HCT116 (cell line): ENCODE data around the gene CBFA2T2. TPM values are rescaled to one million over a fixed set of nuclear protein-coding genes. Genes with fewer than 3 reads are reported as not detected.
"Not testable (repeated sequence)": the region's sequence is repeated elsewhere in the genome, so short reads cannot be mapped to it uniquely, and the experiment has no call there.

ENCODE experiments used
- ATAC-seq: fragments of 200-7000 bp; cut with Tn5 transposase; 2 replicates; pipeline ENCODE4 v1.9.1; 2020; ENCODE audit warnings: mild to moderate bottlenecking, moderate library complexity
- BruUV-seq: library from RNA; stranded (reverse); fragments of 400-500 nt; replicated peaks from 2 replicates; lab custom pipeline; 2021; lab: Mats Ljungman, UMichigan
- CTCF ChIA-PET: fragments of 300-600 bp; sonication (Branson Sonifier 250); formaldehyde crosslinking; loops from one replicate; lab custom pipeline; 2021; ENCODE audit warnings: antibody characterized with exemption; lab: Charles Lee
- POLR2A ChIA-PET: fragments of 300-600, 350-600 bp; sonication (Branson Sonifier 250); formaldehyde crosslinking; loops from one replicate; lab custom pipeline; 2021; ENCODE audit warnings: antibody characterized with exemption; lab: Charles Lee
- RAD21 ChIA-PET, 2 experiments: fragments of 300-600 bp; sonication (Branson Sonifier 250); formaldehyde crosslinking; loops; one replicate each; lab custom pipeline; 2023; ENCODE audit warnings: low total read pairs in 2 of 2; ENCODE audit not compliant: uncharacterized antibody in 2 of 2, unreplicated experiment in 2 of 2, low non-redundant PET in 1 of 2; lab: Charles Lee
- DNase-seq: peaks from one replicate; pipeline ENCODE4 v3.0.0-alpha.2; 2010; ENCODE audit warnings: low read depth, low spot score
- H2AFZ ChIP-seq: fragments of 200-600 bp; shearing (Covaris generic), sonication (generic); 2 replicates; pipeline ENCODE4 v1.6.1; 2017; ENCODE audit warnings: low read depth, mixed run types, mixed read lengths, antibody characterized with exemption, low read length; ENCODE audit not compliant: poor library complexity, severe bottlenecking
- H3K27ac ChIP-seq: 2 replicates; pipeline ENCODE4 v1.5.1; 2012; ENCODE audit warnings: low read depth, low read length
- H3K27me3 ChIP-seq: fragments of 200-600 bp; sonication (generic); 2 replicates; pipeline ENCODE4 v1.6.1; 2016; ENCODE audit warnings: mixed run types, low read length, mixed read lengths; ENCODE audit not compliant: insufficient read depth
- H3K36me3 ChIP-seq, 2 experiments: fragments of 200-500 bp in 1 of 2; fragments of 200-600 bp in 1 of 2; sonication (Bioruptor generic) in 1 of 2; sonication (generic) in 1 of 2; 2 replicates each; pipeline versions ENCODE4 v1.5.1 to v1.6.1; 2014 to 2016; ENCODE audit warnings: low read length in 2 of 2, inconsistent platforms in 1 of 2, mixed read lengths in 1 of 2, mixed run types in 1 of 2; ENCODE audit not compliant: insufficient read depth in 2 of 2, control insufficient read depth in 1 of 2
- H3K4me1 ChIP-seq, 2 experiments: fragments of 200-600 bp in 1 of 2; sonication (generic) in 1 of 2; 2 replicates each; pipeline versions ENCODE4 v1.5.1 to v1.6.1; 2012 to 2017; ENCODE audit warnings: low read length in 2 of 2, inconsistent platforms in 1 of 2, mild to moderate bottlenecking in 1 of 2, mixed read lengths in 1 of 2, mixed run types in 1 of 2, moderate library complexity in 1 of 2; ENCODE audit not compliant: insufficient read depth in 2 of 2, control insufficient read depth in 1 of 2
- H3K4me2 ChIP-seq: fragments of 200-600 bp; sonication (generic); 2 replicates; pipeline ENCODE4 v1.6.1; 2017; ENCODE audit warnings: mixed run types, low read length, mixed read lengths
- H3K4me3 ChIP-seq, 2 experiments: fragments of 200-600 bp in 1 of 2; sonication (generic) in 1 of 2; replicated peaks in 1 of 2; 2 replicates each; pipeline ENCODE4 v1.5.1; 2011 to 2016; ENCODE audit warnings: low read length in 2 of 2, control low read depth in 1 of 2, low read depth in 1 of 2, mild to moderate bottlenecking in 1 of 2, mixed read lengths in 1 of 2, mixed run types in 1 of 2
- H3K79me2 ChIP-seq: fragments of 200-600 bp; sonication (generic); 2 replicates; pipeline ENCODE4 v1.6.1; 2017; ENCODE audit warnings: mild to moderate bottlenecking, mixed run types, low read length, moderate library complexity, mixed read lengths; ENCODE audit not compliant: insufficient read depth
- H3K9ac ChIP-seq: fragments of 200-600 bp; sonication (generic); 2 replicates; pipeline ENCODE4 v1.6.1; 2016; ENCODE audit warnings: low read length, mixed read lengths
- H3K9me2 ChIP-seq: fragments of 200-600 bp; sonication (generic), shearing (Covaris generic); 2 replicates; pipeline ENCODE4 v1.6.1; 2017; ENCODE audit warnings: mixed run types, mild to moderate bottlenecking, moderate library complexity; ENCODE audit not compliant: insufficient read depth
- H3K9me3 ChIP-seq, 2 experiments: fragments of 200-500 bp in 1 of 2; fragments of 200-600 bp in 1 of 2; sonication (Bioruptor generic) in 1 of 2; sonication (generic) in 1 of 2; 2 replicates each; pipeline ENCODE4 v1.6.1; 2014 to 2017; ENCODE audit warnings: low read length in 2 of 2, mixed read lengths in 2 of 2, inconsistent platforms in 1 of 2, low read depth in 1 of 2, mild to moderate bottlenecking in 1 of 2, mixed run types in 1 of 2, moderate library complexity in 1 of 2; ENCODE audit not compliant: control insufficient read depth in 1 of 2, insufficient read depth in 1 of 2
- H4K20me1 ChIP-seq: fragments of 200-600 bp; sonication (generic), shearing (Covaris generic); 2 replicates; pipeline ENCODE4 v1.6.1; 2017; ENCODE audit warnings: mixed run types, mild to moderate bottlenecking, moderate library complexity; ENCODE audit not compliant: insufficient read depth
- CBX3 ChIP-seq: IDR thresholded peaks from 2 replicates; pipeline ENCODE4 v1.6.1; 2012; ENCODE audit warnings: low read depth
- ELF1 ChIP-seq: IDR thresholded peaks from 2 replicates; pipeline ENCODE4 v1.6.1; 2012; ENCODE audit warnings: low read depth, borderline replicate concordance
- EZH2 ChIP-seq: fragments of 200-600 bp; sonication (generic); IDR thresholded peaks from 2 replicates; pipeline ENCODE4 v1.6.1; 2017; ENCODE audit warnings: antibody characterized with exemption, mixed run types
- FOSL1 ChIP-seq: IDR thresholded peaks from 2 replicates; pipeline ENCODE4 v1.6.1; 2012; ENCODE audit warnings: low read depth
- POLR2A ChIP-seq: IDR thresholded peaks from 2 replicates; pipeline ENCODE4 v1.7.0; 2011; ENCODE audit warnings: borderline replicate concordance; ENCODE audit not compliant: insufficient read depth, insufficient read length; ENCODE audit errors: extremely low read depth
- ZFX ChIP-seq: fragments of 450-650 bp; IDR thresholded peaks from 2 replicates; pipeline ENCODE4 v1.6.1; 2017
- intact Hi-C: fragments of 100-400 bp; cut with micrococcal nuclease; formaldehyde crosslinking; loops from 2 replicates; pipeline ENCODE4 v1.10.0; 2022
- total RNA-seq: library from RNA; stranded (reverse); gene quantifications from one replicate; pipeline ENCODE4 v1.2.1, GENCODE V29; 2021; ENCODE audit not compliant: unreplicated experiment
- TF ChIP-seq, protein P1 (sequence below), 3 experiments: fragments of 200-600 bp in 1 of 3; sonication (generic) in 1 of 3; IDR thresholded peaks in 2 of 3; conservative IDR thresholded peaks in 1 of 3; 2 replicates each; pipeline ENCODE4 v1.5.1; 2012 to 2017; ENCODE audit warnings: low read depth in 2 of 3, low read length in 2 of 3, antibody characterized with exemption in 1 of 3, borderline replicate concordance in 1 of 3, control low read depth in 1 of 3, mild to moderate bottlenecking in 1 of 3, mixed read lengths in 1 of 3, mixed run types in 1 of 3, moderate library complexity in 1 of 3; ENCODE audit not compliant: insufficient read depth in 1 of 3
- TF ChIP-seq, protein P2 (sequence below): IDR thresholded peaks from 2 replicates; pipeline ENCODE4 v1.6.1; 2012; ENCODE audit warnings: low read depth
- TF ChIP-seq, protein P3 (sequence below): IDR thresholded peaks from 2 replicates; pipeline ENCODE4 v1.6.1; 2011; ENCODE audit warnings: mild to moderate bottlenecking, low read length, moderate library complexity; ENCODE audit not compliant: insufficient replicate concordance; ENCODE audit errors: extremely low read depth

Gene CBFA2T2
- total RNA-seq, 1 experiment from 2014 or later: 8.0 TPM

DNA sequence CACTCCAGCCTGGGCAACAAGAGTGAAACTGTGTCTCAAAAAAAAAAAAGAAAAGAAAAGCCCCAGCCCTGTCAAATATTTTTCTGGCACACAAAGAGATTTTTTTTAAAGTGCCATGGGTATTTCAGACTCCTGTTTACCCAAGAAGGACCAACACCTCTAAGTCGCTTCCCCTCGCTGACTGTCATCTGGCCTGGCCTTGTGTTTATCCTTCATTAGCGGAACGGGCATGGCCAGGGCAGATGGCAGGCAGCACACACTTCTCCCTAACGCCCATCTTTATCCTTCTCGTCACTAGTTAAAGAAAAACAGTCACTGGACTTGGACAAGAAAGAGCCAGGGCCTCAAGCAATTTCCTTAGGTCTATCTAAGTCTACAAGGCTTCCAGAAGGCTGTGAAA lies 7.3 kb upstream of the CBFA2T2 start:
- Histone ChIP-seq H3K9me2 (no peaks in the 10 kb centered on the region), H3K9ac (no peak overlapping the region), H3K27ac (no peak overlapping the region), H3K36me3 (no peaks in the 10 kb centered on the region), H2AFZ (no peak overlapping the region), H3K27me3 (no peaks in the 10 kb centered on the region), H3K79me2 (no peaks in the 10 kb centered on the region), H3K9me3 (no peaks in the 10 kb centered on the region), H3K4me1 (no peaks in the 10 kb centered on the region), H3K4me3 (no peak overlapping the region), H3K4me2 (no peak overlapping the region), H4K20me1 (no peaks in the 10 kb centered on the region)
- ATAC-seq (no peak), DNase-seq (no peak)
- POLR2A ChIA-PET: no interaction called here
- CTCF ChIA-PET: no interaction called here
- BruUV-seq: no TSS peak
- RAD21 ChIA-PET: no interaction called here
- TF ChIP-seq EZH2: no peak
- TF ChIP-seq FOSL1: no peak
- TF ChIP-seq ELF1: no peak
- TF ChIP-seq CBX3: no peak
- no peak for TF ChIP-seq ZFX
- TF ChIP-seq, protein P1, sequence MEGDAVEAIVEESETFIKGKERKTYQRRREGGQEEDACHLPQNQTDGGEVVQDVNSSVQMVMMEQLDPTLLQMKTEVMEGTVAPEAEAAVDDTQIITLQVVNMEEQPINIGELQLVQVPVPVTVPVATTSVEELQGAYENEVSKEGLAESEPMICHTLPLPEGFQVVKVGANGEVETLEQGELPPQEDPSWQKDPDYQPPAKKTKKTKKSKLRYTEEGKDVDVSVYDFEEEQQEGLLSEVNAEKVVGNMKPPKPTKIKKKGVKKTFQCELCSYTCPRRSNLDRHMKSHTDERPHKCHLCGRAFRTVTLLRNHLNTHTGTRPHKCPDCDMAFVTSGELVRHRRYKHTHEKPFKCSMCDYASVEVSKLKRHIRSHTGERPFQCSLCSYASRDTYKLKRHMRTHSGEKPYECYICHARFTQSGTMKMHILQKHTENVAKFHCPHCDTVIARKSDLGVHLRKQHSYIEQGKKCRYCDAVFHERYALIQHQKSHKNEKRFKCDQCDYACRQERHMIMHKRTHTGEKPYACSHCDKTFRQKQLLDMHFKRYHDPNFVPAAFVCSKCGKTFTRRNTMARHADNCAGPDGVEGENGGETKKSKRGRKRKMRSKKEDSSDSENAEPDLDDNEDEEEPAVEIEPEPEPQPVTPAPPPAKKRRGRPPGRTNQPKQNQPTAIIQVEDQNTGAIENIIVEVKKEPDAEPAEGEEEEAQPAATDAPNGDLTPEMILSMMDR (IDR thresholded peaks at IDR 0.05 in 2 of 3, conservative IDR thresholded peaks at IDR 0.05 in 1 of 3; ENCODE audit: borderline replicate concordance in 1 of 3, insufficient read depth in 1 of 3, low read depth in 2 of 3, low read length in 2 of 3): no peak
- TF ChIP-seq POLR2A: no peak
- TF ChIP-seq, protein P2, sequence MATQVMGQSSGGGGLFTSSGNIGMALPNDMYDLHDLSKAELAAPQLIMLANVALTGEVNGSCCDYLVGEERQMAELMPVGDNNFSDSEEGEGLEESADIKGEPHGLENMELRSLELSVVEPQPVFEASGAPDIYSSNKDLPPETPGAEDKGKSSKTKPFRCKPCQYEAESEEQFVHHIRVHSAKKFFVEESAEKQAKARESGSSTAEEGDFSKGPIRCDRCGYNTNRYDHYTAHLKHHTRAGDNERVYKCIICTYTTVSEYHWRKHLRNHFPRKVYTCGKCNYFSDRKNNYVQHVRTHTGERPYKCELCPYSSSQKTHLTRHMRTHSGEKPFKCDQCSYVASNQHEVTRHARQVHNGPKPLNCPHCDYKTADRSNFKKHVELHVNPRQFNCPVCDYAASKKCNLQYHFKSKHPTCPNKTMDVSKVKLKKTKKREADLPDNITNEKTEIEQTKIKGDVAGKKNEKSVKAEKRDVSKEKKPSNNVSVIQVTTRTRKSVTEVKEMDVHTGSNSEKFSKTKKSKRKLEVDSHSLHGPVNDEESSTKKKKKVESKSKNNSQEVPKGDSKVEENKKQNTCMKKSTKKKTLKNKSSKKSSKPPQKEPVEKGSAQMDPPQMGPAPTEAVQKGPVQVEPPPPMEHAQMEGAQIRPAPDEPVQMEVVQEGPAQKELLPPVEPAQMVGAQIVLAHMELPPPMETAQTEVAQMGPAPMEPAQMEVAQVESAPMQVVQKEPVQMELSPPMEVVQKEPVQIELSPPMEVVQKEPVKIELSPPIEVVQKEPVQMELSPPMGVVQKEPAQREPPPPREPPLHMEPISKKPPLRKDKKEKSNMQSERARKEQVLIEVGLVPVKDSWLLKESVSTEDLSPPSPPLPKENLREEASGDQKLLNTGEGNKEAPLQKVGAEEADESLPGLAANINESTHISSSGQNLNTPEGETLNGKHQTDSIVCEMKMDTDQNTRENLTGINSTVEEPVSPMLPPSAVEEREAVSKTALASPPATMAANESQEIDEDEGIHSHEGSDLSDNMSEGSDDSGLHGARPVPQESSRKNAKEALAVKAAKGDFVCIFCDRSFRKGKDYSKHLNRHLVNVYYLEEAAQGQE: no peak
- TF ChIP-seq, protein P3, sequence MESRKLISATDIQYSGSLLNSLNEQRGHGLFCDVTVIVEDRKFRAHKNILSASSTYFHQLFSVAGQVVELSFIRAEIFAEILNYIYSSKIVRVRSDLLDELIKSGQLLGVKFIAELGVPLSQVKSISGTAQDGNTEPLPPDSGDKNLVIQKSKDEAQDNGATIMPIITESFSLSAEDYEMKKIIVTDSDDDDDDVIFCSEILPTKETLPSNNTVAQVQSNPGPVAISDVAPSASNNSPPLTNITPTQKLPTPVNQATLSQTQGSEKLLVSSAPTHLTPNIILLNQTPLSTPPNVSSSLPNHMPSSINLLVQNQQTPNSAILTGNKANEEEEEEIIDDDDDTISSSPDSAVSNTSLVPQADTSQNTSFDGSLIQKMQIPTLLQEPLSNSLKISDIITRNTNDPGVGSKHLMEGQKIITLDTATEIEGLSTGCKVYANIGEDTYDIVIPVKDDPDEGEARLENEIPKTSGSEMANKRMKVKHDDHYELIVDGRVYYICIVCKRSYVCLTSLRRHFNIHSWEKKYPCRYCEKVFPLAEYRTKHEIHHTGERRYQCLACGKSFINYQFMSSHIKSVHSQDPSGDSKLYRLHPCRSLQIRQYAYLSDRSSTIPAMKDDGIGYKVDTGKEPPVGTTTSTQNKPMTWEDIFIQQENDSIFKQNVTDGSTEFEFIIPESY: no peak
- intact Hi-C loops: no loop called here

DNA sequence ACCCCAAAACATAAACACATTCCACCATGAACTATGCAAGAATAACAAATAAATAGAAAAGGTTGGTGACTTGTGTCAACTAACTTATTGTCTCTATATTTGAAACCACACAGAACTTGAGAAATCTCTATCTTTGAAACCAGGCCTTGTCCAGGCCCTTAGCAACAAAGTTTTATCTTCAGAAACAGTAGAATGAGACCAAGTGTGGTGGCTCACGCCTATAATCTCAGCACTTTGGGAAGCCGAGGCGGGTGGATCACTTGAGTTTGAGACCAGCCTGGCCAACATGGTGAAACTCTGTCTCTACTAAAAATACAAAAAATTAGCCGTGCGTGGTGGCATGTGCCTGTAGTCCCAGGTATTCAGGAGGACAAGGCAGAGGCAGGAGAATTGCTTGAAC lies 6.7 kb upstream of the CBFA2T2 start:
- CTCF ChIA-PET, RAD21 ChIA-PET, ATAC-seq, H2AFZ ChIP-seq, H3K4me1 ChIP-seq, DNase-seq, H4K20me1 ChIP-seq, H3K36me3 ChIP-seq, H3K4me3 ChIP-seq, intact Hi-C loops, H3K27me3 ChIP-seq, H3K9ac ChIP-seq, H3K9me3 ChIP-seq, H3K4me2 ChIP-seq, H3K9me2 ChIP-seq, H3K79me2 ChIP-seq, BruUV-seq, H3K27ac ChIP-seq: not testable (repeated sequence)
- POLR2A ChIA-PET: interaction anchor here (0.6 kb wide), 1 partner anchor 213 kb away, joined by 4 read pairs; no protein-coding TSS in a partner anchor
